ENCODE results near the gene IRGQ. TPM values are rescaled to one million over a fixed set of nuclear protein-coding genes. Genes with fewer than 3 reads are reported as not detected.

Gene IRGQ
- total RNA-seq, 5 donors from 2014 or later (not counting 1 experiment from before 2014, with no cell fraction given): 17.5 to 30.2 (median 19.9) TPM

DNA sequence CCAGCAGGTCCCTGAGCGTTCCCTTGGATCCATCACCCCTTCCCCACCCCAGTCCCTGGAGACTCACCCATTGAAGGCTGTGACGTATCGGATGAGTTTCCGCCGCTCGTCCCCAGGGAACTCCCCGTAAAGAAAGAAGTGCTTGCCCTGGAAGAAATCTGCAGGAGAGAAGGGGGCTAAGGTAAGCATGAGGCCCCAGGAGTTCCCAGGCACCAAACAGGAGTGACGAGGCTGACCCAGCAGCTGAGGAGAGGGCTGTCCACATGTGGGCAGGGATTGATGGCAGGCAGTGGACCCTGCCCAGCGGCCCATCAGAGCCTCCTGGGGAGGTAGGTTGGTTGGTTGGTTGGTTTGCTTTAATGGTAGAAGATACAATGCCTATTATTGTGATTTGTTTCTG lies 51.9 kb downstream of the IRGQ start:
- H3K27ac Mint-ChIP-seq: no peak overlapping the region
- H3K4me3 Mint-ChIP-seq: no peak overlapping the region
- DNase-seq (no peak), ATAC-seq (replicated peaks in 1 of 4) (no peak)
- no peaks in the 10 kb centered on the region for H3K4me1 Mint-ChIP-seq
- Histone ChIP-seq H3K4me1 (ENCODE audit: control insufficient read depth in 1 of 2, extremely low read depth in 1 of 2, insufficient read depth in 2 of 2, low read length in 2 of 2) (no peaks in the 10 kb centered on the region), H3K9me3 (no peaks in the 10 kb centered on the region), H3K27me3 (replicated peaks in 1 of 2; ENCODE audit: control insufficient read depth in 2 of 2, extremely low read depth in 1 of 2, insufficient read depth in 2 of 2, low read length in 1 of 2) (no peaks in the 10 kb centered on the region), H3K36me3 (ENCODE audit: control insufficient read depth in 2 of 2, extremely low read depth in 1 of 2, insufficient read depth in 1 of 2, low read length in 1 of 2) (peaks cover 25 to 46% of the 10 kb centered on the region in 2 donors), H3K27ac (ENCODE audit: low read length) (no peak overlapping the region), H3K4me3 (ENCODE audit: control insufficient read depth in 1 of 2, extremely low read depth in 1 of 2, low read length in 1 of 2) (no peak overlapping the region)
- peaks cover 48% of the 10 kb centered on the region for H3K36me3 Mint-ChIP-seq
- 100% methylated on average over 7 of the region's 9 CpGs for WGBS (ENCODE audit: insufficient coverage)
- POLR2A ChIA-PET: no interaction called here
- no peaks in the 10 kb centered on the region for H3K27me3 Mint-ChIP-seq
- CTCF ChIA-PET: no interaction called here
- peaks cover 3 to 4% (median 3%) of the 10 kb centered on the region in 3 donors for H3K9me3 Mint-ChIP-seq

- no peak overlapping the region for H3K4me3 ChIP-seq (ENCODE audit: control insufficient read depth in 1 of 2, extremely low read depth in 1 of 2, low read length in 1 of 2)
- no peak overlapping the region for H3K27ac ChIP-seq (ENCODE audit: low read length)
- no peaks in the 10 kb centered on the region for H3K4me1 Mint-ChIP-seq
- H3K27ac Mint-ChIP-seq: no peak overlapping the region
- ATAC-seq (replicated peaks in 1 of 4) (no peak), DNase-seq (no peak)
- POLR2A ChIA-PET: no interaction called here
- CTCF ChIA-PET: no interaction called here
- no peaks in the 10 kb centered on the region for H3K9me3 ChIP-seq
- no peaks in the 10 kb centered on the region for H3K27me3 Mint-ChIP-seq
- WGBS (ENCODE audit: insufficient coverage): no CpG with 5 or more reads among the region's 5 CpGs
- no peak overlapping the region for H3K4me3 Mint-ChIP-seq
- H3K27me3 ChIP-seq (replicated peaks in 1 of 2; ENCODE audit: control insufficient read depth in 2 of 2, extremely low read depth in 1 of 2, insufficient read depth in 2 of 2, low read length in 1 of 2): no peaks in the 10 kb centered on the region
- peaks cover 57% of the 10 kb centered on the region for H3K36me3 Mint-ChIP-seq
- peaks cover 5 to 10% (median 6%) of the 10 kb centered on the region in 3 donors for H3K9me3 Mint-ChIP-seq
- no peaks in the 10 kb centered on the region for H3K4me1 ChIP-seq (ENCODE audit: control insufficient read depth in 1 of 2, extremely low read depth in 1 of 2, insufficient read depth in 2 of 2, low read length in 2 of 2)
- peaks cover 32 to 49% of the 10 kb centered on the region in 2 donors for H3K36me3 ChIP-seq (ENCODE audit: control insufficient read depth in 2 of 2, extremely low read depth in 1 of 2, insufficient read depth in 1 of 2, low read length in 1 of 2)
Observed at GRCh38 chr19:43541920-43542650, 53.8 kb downstream of the IRGQ start.

DNA sequence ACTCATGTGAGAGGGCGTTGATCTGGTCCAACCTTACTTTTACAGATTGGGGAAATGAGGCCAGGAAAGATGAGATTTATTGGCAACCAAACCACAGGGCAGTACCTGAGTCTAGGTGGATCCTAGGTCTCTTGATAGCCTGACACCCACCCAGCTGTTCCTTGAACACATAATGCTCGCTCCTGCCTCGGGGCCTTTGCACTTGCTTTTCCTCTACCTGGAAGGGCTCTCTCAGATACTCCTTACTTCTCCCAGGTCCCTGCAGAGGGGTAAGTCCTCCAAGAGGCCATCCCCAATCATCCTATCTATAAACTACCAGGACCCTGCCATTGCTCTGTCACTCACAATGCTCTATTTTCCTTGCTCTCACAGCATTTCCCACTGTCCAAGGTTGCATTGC lies 55.6 kb downstream of the IRGQ start:
- Mint-ChIP-seq H3K36me3 (peaks cover 55% of the 10 kb centered on the region), H3K27ac (peak overlapping the region in 1 of 2 donors; percentile 23), H3K9me3 (peaks cover 5 to 10% (median 6%) of the 10 kb centered on the region in 3 donors), H3K4me1 (peaks cover 2 to 3% (median 2%) of the 10 kb centered on the region in 3 donors), H3K4me3 (no peak overlapping the region), H3K27me3 (no peaks in the 10 kb centered on the region)
- Histone ChIP-seq H3K27me3 (replicated peaks in 1 of 2; ENCODE audit: control insufficient read depth in 2 of 2, extremely low read depth in 1 of 2, insufficient read depth in 2 of 2, low read length in 1 of 2) (no peaks in the 10 kb centered on the region), H3K9me3 (no peaks in the 10 kb centered on the region), H3K36me3 (ENCODE audit: control insufficient read depth in 2 of 2, extremely low read depth in 1 of 2, insufficient read depth in 1 of 2, low read length in 1 of 2) (peaks cover 30 to 41% of the 10 kb centered on the region in 2 donors), H3K4me3 (ENCODE audit: control insufficient read depth in 1 of 2, extremely low read depth in 1 of 2, low read length in 1 of 2) (no peak overlapping the region), H3K27ac (ENCODE audit: low read length) (no peak overlapping the region), H3K4me1 (ENCODE audit: control insufficient read depth in 1 of 2, extremely low read depth in 1 of 2, insufficient read depth in 2 of 2, low read length in 2 of 2) (no peaks in the 10 kb centered on the region)
- CTCF ChIA-PET: no interaction called here
- DNase-seq (no peak), ATAC-seq (replicated peaks in 1 of 4) (no peak)
- POLR2A ChIA-PET: no interaction called here
- 96% methylated on average over 2 of the region's 3 CpGs for WGBS (ENCODE audit: insufficient coverage)

- DNase-seq (no peak), ATAC-seq (replicated peaks in 1 of 4) (no peak)
- Mint-ChIP-seq H3K27ac (no peak overlapping the region), H3K4me1 (peaks cover 3 to 7% (median 5%) of the 10 kb centered on the region in 3 donors), H3K36me3 (peaks cover 49% of the 10 kb centered on the region), H3K4me3 (no peak overlapping the region), H3K9me3 (peaks cover 5 to 10% (median 6%) of the 10 kb centered on the region in 3 donors), H3K27me3 (no peaks in the 10 kb centered on the region)
- CTCF ChIA-PET: no interaction called here
- Histone ChIP-seq H3K27ac (ENCODE audit: low read length) (no peak overlapping the region), H3K27me3 (replicated peaks in 1 of 2; ENCODE audit: control insufficient read depth in 2 of 2, extremely low read depth in 1 of 2, insufficient read depth in 2 of 2, low read length in 1 of 2) (no peaks in the 10 kb centered on the region), H3K4me1 (ENCODE audit: control insufficient read depth in 1 of 2, extremely low read depth in 1 of 2, insufficient read depth in 2 of 2, low read length in 2 of 2) (peaks cover 0 to 5% of the 10 kb centered on the region in 2 experiments), H3K36me3 (ENCODE audit: control insufficient read depth in 2 of 2, extremely low read depth in 1 of 2, insufficient read depth in 1 of 2, low read length in 1 of 2) (peaks cover 19 to 34% of the 10 kb centered on the region in 2 donors), H3K9me3 (no peaks in the 10 kb centered on the region), H3K4me3 (ENCODE audit: control insufficient read depth in 1 of 2, extremely low read depth in 1 of 2, low read length in 1 of 2) (no peak overlapping the region)
- POLR2A ChIA-PET: no interaction called here
Observed at GRCh38 chr19:43538922-43539321, 57.0 kb downstream of the IRGQ start.

DNA sequence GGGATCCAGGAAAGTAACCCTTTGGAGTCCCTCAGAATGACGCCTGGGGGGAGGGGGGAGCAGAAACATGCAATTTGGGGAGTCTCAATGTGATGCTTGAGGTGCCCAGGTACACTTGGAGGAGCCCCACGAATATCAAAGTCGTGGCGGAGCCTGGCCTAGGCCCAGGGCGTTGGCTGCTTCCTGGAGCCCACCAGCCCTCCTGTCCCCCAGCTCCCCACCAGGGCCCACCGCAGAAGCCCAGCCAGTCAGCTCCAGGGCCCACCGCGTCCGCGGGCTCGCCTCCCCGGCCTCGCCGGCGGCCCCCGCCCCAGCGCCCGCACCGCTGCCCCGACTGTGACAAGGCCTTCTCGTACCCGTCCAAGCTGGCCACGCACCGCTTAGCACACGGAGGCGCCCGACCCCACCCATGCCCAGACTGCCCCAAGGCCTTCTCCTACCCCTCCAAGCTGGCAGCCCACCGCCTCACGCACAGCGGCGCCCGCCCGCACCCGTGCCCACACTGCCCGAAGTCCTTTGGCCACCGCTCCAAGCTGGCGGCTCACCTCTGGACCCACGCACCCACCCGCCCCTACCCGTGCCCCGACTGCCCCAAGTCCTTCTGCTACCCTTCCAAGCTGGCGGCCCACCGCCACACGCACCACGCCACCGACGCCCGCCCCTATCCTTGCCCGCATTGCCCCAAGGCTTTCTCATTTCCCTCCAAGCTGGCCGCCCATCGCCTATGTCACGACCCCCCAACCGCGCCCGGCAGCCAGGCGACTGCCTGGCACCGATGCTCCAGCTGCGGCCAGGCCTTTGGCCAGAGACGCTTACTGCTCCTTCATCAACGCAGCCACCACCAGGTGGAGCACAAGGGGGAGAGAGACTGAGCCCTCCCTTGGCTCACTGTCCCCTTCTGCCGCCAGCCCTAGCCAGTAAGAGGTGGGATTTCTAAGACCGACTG lies 60.8 kb downstream of the IRGQ start:
- peaks cover 13 to 23% (median 21%) of the 10 kb centered on the region in 3 donors for H3K4me1 Mint-ChIP-seq
- H3K27ac ChIP-seq (ENCODE audit: low read length): no peak overlapping the region
- H3K27ac Mint-ChIP-seq: peak overlapping the region; percentile 75 to 94
- peaks cover 2 to 23% of the 10 kb centered on the region in 2 experiments for H3K4me1 ChIP-seq (ENCODE audit: control insufficient read depth in 1 of 2, extremely low read depth in 1 of 2, insufficient read depth in 2 of 2, low read length in 2 of 2)
- 89% methylated on average over 34 of the region's 62 CpGs for WGBS (ENCODE audit: insufficient coverage)
- no peaks in the 10 kb centered on the region for H3K27me3 ChIP-seq (replicated peaks in 1 of 2; ENCODE audit: control insufficient read depth in 2 of 2, extremely low read depth in 1 of 2, insufficient read depth in 2 of 2, low read length in 1 of 2)
- CTCF ChIA-PET: interaction anchor here in 1 of 2 donors (0.7 kb wide), 1 partner anchor 1124 kb away, joined by 5 read pairs; no protein-coding TSS in a partner anchor
- peaks cover 7 to 11% of the 10 kb centered on the region in 2 donors for H3K36me3 ChIP-seq (ENCODE audit: control insufficient read depth in 2 of 2, extremely low read depth in 1 of 2, insufficient read depth in 1 of 2, low read length in 1 of 2)
- H3K9me3 ChIP-seq: no peaks in the 10 kb centered on the region
- no peak for ATAC-seq (replicated peaks in 1 of 4)
- peak in 11 of 35 experiments; percentile 10 to 43 (median 29) for DNase-seq
- peak overlapping the region in 1 of 3 donors; percentile 43 for H3K4me3 Mint-ChIP-seq
- peaks cover 23% of the 10 kb centered on the region for H3K36me3 Mint-ChIP-seq
- POLR2A ChIA-PET: no interaction called here
- no peak overlapping the region for H3K4me3 ChIP-seq (ENCODE audit: control insufficient read depth in 1 of 2, extremely low read depth in 1 of 2, low read length in 1 of 2)
- no peaks in the 10 kb centered on the region for H3K27me3 Mint-ChIP-seq
- peaks cover 5 to 10% (median 6%) of the 10 kb centered on the region in 3 donors for H3K9me3 Mint-ChIP-seq

Measured in T-cell (primary cell).